HT-29 (cell line): Measurements from ENCODE around the gene HEYL. TPM values are rescaled to one million over a fixed set of nuclear protein-coding genes. Genes with fewer than 3 reads are reported as not detected.

ENCODE experiments used
- DNase-seq: peaks from one replicate; pipeline ENCODE4 v3.0.0-alpha.2; 2015; ENCODE audit warnings: low spot score
- total RNA-seq: library from RNA; depleted of rRNA; stranded (reverse); fragments of >200 nt; shearing (Covaris generic); gene quantifications from 2 replicates; pipeline ENCODE4 v1.2.3, GENCODE V29; 2014; rRNA removed

Gene HEYL
- 0.05 and 0.16 TPM in 2 replicates for total RNA-seq

GRCh38 chr1:39639305-39640130 lies at the start of gene HEYL:
Gene HEYL, minus strand, starts transcription at chr1:39639643. Its CDS starts 18 bp downstream, at chr1:39639625.
- peak; percentile 42 for DNase-seq

DNA sequence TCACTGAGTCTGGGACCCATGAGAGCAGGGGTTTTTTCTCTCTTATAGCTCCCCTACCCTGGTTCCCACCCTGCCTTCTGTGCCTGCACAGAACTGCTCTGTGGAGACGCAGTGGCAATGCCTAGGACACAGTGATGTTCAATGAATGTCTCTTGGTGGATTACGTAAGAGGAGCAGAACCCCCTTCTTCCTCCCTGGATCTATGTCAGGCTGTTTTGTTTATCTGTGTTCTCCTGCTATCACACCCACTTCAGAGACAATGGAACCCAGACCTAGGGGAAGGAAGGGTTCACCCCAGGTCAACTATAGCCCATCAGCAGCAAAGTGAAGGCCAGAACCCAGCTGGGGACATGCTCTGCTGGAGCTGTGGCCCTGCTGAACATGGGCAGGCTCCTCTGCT lies 49.8 kb upstream of the HEYL start:
- no peak for DNase-seq

GRCh38 chr1:39688706-39689105 lies 49.3 kb upstream of the HEYL start:
- DNase-seq = no peak

- no peak for DNase-seq
Measured at GRCh38 chr1:39687243-39687642, 47.8 kb upstream of the HEYL start.

- DNase-seq = no peak
Measured at GRCh38 chr1:39685071-39685470, 45.6 kb upstream of the HEYL start.

DNA sequence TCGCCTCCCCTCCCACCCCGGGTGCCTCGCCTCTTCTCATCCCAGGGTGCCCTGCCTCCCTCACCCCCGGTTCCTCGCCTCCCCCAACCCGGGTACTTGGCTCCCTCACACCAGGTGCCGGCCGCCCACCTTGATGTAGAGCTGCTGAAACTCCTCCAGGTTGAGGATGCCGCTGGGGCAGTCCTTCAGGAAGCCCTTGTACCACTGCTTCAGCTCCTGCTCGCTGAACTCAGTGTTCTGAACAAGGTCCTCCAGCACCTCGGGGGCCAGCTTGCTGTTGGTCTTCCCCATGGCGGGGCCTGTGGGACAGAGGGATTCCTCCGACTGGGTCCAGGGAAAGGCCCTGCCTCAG lies 44.8 kb upstream of the HEYL start:
- no peak for DNase-seq

DNA sequence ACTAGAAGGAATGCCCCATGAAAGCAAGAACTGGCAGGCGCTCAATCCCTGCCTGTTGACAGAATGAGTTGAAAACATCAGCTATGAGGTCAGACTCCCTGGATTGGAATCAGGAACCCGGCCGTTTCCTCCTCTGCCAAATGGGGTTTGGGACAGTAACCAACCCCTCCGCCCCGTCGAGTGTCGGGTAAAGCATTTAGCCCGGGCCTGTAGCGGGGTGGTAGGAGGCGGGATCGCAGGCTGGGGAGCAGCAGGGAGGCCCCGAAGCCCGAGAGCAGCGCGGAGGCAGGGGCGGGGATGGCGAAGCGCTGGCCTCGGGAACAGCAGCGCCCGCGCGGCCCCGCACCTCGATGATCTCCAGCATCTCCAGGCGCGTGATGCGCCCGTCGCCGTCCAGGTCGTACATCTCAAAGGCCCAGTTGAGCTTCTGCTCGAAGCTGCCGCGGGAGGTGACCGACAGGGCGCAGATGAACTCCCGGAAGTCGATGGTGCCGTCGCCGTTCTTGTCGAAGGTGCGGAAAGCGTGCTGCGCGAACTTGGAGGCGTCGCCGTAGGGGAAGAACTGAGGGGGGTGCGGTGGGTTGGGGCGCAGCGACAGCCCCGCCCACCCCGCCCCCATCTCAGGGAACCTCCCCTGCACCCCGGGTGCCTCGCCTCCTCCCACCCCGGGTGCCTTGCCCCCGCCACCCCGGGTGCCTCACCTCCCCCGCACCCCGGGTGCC lies 44.3 kb upstream of the HEYL start:
- DNase-seq = no peak

DNA sequence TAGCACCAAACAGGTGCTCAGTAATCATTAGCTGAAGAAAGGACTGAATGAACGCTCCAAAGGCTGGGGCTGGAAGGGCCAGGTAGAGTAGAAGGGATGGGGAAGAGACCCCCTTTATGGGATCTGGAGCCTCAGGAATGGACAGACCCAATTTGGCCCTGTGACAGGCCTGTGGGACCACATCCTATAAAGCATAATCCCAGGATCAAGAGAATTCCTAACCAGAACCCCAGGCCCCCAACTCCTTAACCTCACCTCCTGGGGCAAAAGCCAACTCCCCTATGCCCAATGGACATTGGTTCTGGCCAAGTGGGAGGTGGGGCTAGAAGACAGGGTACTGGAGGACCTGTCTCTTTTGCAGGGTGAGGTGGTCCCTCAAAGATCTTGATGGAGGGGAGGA lies 42.6 kb upstream of the HEYL start:
- DNase-seq = no peak

GRCh38 chr1:39681294-39681693 lies 41.9 kb upstream of the HEYL start:
- no peak for DNase-seq

GRCh38 chr1:39680751-39681150 lies 41.3 kb upstream of the HEYL start:
- no peak for DNase-seq

- DNase-seq = no peak
Measured at GRCh38 chr1:39679821-39680220, 40.4 kb upstream of the HEYL start.

DNA sequence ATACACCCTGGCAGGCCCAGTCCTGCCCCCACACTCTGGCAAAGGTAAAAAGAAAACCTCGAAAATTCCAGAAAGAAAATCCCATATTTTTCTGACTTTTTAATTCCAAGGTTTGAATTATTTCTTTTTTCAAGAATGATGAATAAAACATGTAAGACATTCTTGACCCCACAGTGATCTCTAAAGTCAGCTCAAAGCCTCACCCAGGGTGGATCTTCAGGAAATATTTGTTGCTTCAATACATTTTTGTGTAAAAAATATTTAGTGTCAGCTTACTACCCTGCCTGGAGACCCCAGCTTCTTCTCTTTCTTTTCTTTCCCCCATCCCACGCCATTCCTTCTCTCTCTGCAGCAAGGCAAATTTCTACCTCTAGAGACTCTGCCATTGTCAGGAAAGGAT lies 39.4 kb upstream of the HEYL start:
- no peak for DNase-seq

- no peak for DNase-seq
Measured at GRCh38 chr1:39677645-39678044, 38.2 kb upstream of the HEYL start.

DNA sequence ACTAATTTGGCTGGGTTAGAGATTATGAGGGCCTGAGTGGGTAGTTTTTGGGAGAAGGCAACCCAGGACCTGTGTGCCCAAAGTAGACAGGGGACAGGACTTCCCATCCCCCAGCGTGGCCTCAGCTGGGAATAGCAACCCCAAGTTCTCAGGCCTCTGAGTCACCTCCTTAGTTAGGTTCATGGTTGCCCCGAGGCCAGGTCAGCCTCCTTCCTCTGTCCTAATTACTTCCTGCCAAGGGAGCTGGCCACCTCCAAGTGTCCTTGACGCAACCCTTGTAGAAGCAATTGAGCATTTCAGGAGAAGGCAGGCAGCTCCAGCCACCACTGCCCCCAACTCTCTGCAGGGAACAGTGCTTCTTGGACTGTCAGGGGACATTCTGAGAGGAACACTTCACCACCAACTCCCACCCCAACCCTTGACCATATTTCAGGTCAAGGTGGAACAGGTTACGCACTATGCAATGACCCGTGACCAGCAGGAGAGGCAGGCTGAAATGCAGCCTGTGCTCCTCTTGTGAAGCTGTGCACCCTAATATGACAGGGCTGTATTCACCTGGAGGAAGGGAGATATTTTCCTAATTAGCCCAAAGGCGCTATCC lies 37.6 kb upstream of the HEYL start:
- no peak for DNase-seq

DNA sequence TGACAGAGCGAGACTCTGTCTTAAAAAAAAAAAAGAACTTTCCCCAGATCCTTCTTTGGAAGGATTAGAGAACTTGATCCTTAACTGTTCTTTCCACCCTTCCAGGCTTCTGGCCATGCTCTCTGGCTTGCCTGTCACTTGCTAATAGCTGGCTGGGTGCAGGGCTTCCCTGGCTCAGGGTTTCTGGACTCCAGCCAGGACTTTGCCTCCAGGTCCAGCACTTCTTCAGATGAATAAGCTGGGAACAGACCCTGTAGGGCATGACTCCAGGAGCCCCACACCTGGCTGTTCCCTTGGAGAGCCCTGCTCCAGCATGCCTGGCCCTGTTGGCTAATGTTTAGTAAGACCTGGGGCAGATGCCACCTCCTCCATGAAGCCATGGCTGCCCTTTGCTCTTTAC lies 35.8 kb upstream of the HEYL start:
- DNase-seq = no peak

DNA sequence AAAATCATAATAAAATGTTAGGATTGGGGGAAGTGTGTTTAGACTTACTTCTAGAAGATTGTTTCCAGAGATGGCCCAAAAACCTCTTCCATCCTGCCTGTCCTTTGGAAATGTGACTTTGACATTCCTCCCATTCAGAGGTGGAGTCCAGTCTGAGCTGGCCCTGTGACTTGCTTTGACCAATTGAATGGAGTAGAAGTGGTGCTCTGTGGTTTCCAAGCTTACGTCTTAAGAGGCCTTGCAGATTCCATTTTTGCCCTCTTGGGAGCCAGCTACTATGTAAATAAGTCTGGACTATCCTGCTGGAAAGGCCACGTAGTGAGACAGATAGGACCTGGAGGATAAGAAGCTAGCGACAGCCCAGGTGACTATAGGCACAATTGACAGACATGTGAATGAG lies 33.8 kb upstream of the HEYL start:
- DNase-seq = no peak

DNA sequence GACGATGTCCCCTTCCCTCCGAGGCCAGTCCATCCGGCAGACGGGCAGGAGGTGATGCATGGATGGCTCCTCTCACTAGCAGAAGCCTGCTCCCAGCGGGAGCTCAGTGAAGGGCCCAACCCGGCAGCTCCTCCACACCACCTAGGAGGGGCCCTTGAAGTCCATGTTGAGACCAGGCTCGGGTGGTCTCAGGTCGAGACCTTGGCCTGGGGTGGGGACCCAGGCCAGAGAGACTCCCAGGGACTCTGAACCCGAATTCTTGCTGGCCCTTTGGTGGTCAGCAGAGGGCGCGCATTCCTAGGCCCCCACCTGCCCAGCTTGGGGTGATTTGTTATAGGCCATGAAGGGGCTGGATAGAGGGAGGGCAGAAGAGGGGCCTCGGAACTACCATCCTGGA lies 33.1 kb upstream of the HEYL start:
- DNase-seq = no peak

DNA sequence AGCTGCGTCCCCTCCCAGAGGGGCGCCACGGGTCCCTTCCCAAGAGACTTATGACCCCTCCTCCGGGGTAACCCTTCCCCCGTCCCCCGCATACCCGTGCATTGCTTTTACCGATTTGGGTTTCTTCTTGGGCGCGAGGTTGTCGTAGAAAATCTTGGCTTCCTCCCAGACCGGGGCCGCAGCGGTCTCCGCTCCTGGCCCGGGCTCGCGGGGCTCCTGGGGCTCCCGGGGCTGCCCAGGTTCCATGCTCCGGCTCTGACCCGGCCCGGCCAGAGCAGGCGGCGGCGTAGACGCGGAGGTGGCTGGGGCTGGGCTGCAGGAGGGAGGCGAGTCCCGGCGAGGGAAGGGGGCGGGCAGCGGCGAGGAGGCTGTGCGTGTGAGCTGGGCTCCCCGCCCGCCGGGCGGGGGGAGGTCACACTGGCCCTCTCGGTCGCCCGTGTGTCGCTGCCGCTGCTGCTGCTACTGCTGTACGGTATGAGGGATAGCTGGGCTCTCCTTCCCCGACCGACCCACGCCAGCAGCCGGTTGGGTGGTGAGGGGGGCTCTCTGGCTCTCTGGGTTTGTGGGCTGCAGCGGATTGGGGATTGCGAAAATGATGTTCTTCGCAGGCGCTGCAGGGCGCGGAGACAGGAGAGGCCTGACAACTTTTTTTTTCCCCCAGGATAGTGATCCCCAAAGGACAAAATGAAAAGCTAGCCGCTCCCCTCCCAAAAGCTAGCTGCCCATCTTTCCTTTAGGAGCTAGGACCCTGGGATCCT lies 32.5 kb upstream of the HEYL start, which contains the start of gene NT5C1A:
Gene NT5C1A, minus strand, starts transcription at position 315 of the 758 bp plus-strand sequence. Its CDS starts 69 bp downstream, at position 246.
- DNase-seq = no peak

DNA sequence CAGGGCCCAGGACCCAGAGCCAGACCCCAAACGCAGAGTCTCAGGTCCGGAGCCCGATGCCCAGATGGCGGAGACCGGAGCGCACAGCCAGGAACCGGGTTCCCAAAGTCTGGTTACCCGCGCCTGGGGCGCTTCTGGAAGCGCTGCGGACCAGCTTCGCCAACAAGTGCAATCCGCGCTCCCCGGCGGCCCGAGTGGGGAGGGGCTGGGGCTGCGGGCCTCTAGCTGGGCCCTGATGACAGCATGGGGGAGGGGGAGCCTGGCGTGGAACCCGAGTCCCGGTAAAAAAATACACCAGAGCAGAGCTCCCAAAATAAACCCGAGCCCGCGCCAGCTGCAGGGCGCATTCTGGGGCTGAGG lies 32.0 kb upstream of the HEYL start:
- DNase-seq = no peak

DNA sequence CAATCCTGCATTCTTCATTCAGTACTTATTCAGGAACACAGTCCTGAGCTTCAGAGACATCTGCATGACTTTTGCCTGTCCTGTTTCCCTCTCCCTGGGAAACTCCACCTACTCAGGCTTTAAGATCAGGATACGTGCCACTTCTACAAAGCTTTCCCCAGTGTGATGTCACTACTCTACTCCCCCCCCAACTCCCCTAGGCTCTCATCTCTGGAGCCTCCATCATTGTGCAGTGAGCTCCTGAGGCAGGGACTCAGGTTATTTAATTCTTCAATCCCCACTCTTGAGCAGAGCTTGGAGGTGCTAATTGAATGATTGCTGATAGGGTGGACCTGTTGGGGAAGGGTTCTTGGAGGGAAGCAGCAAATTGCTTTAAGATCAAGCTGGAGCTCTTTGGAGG lies 31.2 kb upstream of the HEYL start:
- DNase-seq = no peak

- DNase-seq = no peak
Measured at GRCh38 chr1:39668894-39669293, 29.5 kb upstream of the HEYL start.

GRCh38 chr1:39668111-39668510 lies 28.7 kb upstream of the HEYL start:
- DNase-seq = no peak
